HFF-Myc (cell line): Measurements from ENCODE around the gene DIP2B.
A peak's percentile ranks its signal among the peaks of the same experiment; 100 is the strongest.

Experiments used
- DNase-seq: peaks from one replicate; pipeline ENCODE4 v3.0.0-alpha.2; 2011; ENCODE audit warnings: low read depth; ENCODE audit errors: extremely low read depth
- H3K4me3 ChIP-seq: replicated peaks from 2 replicates; pipeline ENCODE4 v1.5.1; 2011; ENCODE audit warnings: low read depth, mild to moderate bottlenecking, control low read depth, low read length
- CTCF ChIP-seq: IDR thresholded peaks from 2 replicates; pipeline ENCODE4 v1.5.1; 2012; ENCODE audit warnings: mild to moderate bottlenecking, low read depth, low read length, control low read depth; ENCODE audit errors: missing control alignments

DIP2B gene

GRCh38 chr12:50718760-50719159 is 214.0 kb downstream of the DIP2B start:
- DNase-seq = no peak
- no peak for TF ChIP-seq CTCF
- H3K4me3 ChIP-seq = no peak overlapping the region

GRCh38 chr12:50720085-50720484 is 215.3 kb downstream of the DIP2B start:
- H3K4me3 ChIP-seq = no peak overlapping the region
- no peak for TF ChIP-seq CTCF
- no peak for DNase-seq

GRCh38 chr12:50720501-50720900 is 215.7 kb downstream of the DIP2B start:
- no peak for TF ChIP-seq CTCF
- no peak overlapping the region for H3K4me3 ChIP-seq
- DNase-seq = no peak

- H3K4me3 ChIP-seq = no peak overlapping the region
- no peak for TF ChIP-seq CTCF
- no peak for DNase-seq
Observed at GRCh38 chr12:50723865-50724264, 219.1 kb downstream of the DIP2B start.

- no peak for TF ChIP-seq CTCF
- DNase-seq = peak; percentile 26
- no peak overlapping the region for H3K4me3 ChIP-seq
Observed at GRCh38 chr12:50725011-50725942, 220.5 kb downstream of the DIP2B start.

GRCh38 chr12:50727466-50727865 is 222.7 kb downstream of the DIP2B start:
- TF ChIP-seq CTCF = no peak
- H3K4me3 ChIP-seq = no peak overlapping the region
- DNase-seq = no peak
